ENCODE measurements around the gene RFC5.
A peak's percentile ranks its signal among the peaks of the same experiment; 100 is the strongest.

RFC5 gene

GRCh38 chr12:118050972-118051910 lies 34.7 kb downstream of the RFC5 start:
- no peak for TF ChIP-seq CTCF (IDR thresholded peaks at IDR 0.05; ENCODE audit: insufficient read depth, missing control alignments)
- FAIRE-seq (no peak), DNase-seq (ENCODE audit: insufficient read length, low spot score) (no peak)

GRCh38 chr12:118052324-118053070 lies 36.0 kb downstream of the RFC5 start:
- FAIRE-seq, result no peak
- no peak for DNase-seq (ENCODE audit: insufficient read length, low spot score)
- TF ChIP-seq CTCF (IDR thresholded peaks at IDR 0.05; ENCODE audit: insufficient read depth, missing control alignments), result no peak

- no peak for FAIRE-seq
- TF ChIP-seq CTCF (IDR thresholded peaks at IDR 0.05; ENCODE audit: insufficient read depth, missing control alignments), result no peak
Observed at GRCh38 chr12:118053071-118053985, 36.8 kb downstream of the RFC5 start.

DNA sequence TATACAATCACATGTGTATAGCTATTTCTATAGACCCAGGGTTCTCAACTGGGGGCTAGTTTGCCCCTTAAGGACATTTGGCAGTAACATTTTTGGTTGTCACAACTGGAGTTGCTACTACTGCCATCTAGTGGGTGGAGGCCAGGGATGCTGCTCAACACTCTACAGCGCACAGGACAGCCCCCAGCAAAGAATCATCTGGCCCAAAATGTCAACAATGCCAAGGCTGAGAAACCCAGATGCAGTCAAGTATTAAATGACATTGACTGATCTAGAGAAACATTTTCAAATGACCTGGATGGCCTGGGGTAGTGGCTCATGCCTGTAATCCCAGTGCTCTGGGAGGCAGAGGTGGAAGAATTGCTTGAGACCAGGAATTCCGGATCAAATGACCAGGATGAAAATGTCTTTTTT lies 38.6 kb downstream of the RFC5 start:
- peak; percentile 38 for TF ChIP-seq CTCF (IDR thresholded peaks at IDR 0.05; ENCODE audit: insufficient read depth, missing control alignments)
- DNase-seq (ENCODE audit: insufficient read length, low spot score), result peak; percentile 39
- no peak for FAIRE-seq

More at GRCh38 chr12:118053071-118053985, 36.8 kb downstream of the RFC5 start:
- no peak for DNase-seq (ENCODE audit: insufficient read length, low spot score)

- no peak for TF ChIP-seq CTCF (IDR thresholded peaks at IDR 0.05; ENCODE audit: insufficient read depth, missing control alignments)
- DNase-seq (ENCODE audit: insufficient read length, low spot score), result no peak
- no peak for FAIRE-seq
Observed at GRCh38 chr12:118055865-118056773, 39.6 kb downstream of the RFC5 start.

DNA sequence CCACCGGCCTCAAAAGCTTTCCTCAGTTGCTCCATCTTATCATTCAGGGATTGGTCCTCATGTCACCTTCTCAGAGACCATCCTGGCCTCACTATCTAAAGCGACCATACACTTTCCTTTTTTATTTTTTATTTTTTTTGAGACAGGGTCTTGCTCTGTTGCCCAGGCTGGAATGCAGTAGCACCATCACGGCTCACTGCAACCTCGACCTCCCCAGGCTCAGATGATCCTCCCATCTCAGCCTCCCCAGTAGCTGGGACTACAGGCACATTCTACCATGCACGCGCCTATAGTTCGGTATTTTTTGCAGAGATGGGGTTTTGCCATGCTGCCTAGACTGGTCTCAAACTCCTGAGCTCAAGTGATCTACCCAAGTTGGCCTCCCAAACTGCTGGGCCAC lies 41.7 kb downstream of the RFC5 start:
- DNase-seq (ENCODE audit: insufficient read length, low spot score) (no peak), FAIRE-seq (no peak)
- no peak for TF ChIP-seq CTCF (IDR thresholded peaks at IDR 0.05; ENCODE audit: insufficient read depth, missing control alignments)

All from D721Med (cell line).